HG03025 (cell line): ENCODE data around the gene NR2F1-AS1.

ENCODE experiments used
- ATAC-seq: cut with Tn5 transposase; IDR thresholded peaks from one replicate; pipeline ENCODE4 v1.9.1; 2021; ENCODE audit warnings: mild to moderate bottlenecking, moderate library complexity; ENCODE audit not compliant: unreplicated experiment, low FRiP score

NR2F1-AS1 gene

GRCh38 chr5:93578813-93579691 is 2.0 kb downstream of the NR2F1-AS1 start:
- ATAC-seq, result no peak

DNA sequence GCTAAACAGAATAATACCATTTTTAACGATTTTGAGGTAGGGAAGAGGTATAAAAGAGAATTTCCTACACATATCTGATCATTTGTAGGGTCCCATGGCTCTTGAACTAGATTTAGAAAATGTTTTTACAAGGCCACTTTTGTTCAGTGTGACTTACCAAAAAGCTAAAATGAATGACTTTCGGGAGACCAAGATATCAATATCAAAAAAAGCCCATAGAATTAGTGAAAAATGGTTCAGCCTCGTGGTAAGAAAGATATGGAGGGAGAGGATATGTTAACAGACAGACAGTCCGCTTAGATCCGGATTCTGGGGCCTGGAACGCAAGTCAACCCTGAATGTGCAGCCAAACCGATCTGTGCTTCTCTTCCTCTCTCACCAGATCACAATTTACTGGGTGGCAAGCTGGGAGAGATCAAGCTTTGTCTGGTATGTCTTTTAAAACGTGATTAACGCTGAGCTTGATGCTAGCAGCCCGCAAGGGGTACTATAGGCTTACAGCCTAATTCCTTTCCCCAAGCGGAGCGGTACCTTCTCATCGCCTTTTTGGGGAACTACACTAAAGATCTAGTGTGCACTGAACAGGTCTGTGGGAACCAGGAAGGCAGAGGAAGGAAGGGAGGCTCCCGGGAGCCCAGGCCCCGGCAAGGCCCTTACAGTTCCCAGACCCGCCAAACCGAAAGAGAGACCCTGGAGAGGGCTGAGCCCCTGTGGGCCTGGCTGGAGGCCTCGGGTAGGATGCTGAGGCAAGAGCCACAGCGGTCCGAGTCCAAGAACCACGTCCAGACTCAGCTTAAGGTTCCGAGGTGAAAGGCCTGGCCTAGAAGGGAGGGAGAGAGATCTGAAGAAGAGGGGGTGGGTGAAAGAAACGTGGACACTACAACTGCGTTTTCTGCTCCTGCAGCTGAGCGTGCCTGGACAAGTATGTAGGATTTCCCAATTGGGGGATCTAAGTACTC is 2.9 kb downstream of the NR2F1-AS1 start:
- no peak for ATAC-seq

DNA sequence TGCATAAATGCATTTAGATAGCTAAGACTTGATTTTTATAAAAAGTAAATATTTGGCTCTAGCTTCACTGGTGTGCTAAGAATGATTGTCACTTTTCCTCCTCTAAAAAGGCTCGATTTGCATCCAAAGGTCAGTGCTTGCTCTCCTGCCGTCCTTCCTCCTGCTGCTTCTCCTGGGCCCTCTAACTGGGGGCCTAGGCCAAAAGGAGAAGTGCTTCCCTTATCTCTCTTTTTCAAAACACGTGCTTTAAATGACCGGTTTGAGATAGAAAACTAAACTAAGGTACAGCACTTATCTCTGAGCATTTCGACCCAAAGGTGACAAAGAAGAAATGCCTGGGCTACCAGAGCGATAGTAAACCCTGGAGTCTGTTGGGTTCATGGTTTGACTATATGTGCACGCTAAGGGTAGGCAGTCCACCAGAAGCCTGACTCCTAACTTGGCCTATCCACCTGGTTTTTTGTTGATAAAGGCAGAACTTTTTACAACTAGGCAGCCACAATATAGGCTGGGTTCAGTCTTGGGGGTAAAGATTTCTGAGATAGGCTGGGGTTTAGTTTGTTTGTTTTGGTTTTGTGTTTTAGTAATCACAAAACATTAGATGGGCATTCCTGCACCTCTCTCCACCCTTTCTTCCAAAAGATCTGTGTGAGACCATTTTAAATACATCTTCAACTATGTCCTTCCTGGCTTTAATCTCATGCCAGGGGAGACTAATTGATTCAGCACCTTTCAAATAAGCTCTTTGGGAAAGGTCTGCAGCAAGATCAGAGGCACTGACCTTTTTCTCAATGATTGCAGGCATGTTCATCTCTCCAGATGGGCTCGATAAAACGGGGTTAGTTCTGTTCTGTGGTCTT is 3.8 kb downstream of the NR2F1-AS1 start:
- ATAC-seq, result no peak

DNA sequence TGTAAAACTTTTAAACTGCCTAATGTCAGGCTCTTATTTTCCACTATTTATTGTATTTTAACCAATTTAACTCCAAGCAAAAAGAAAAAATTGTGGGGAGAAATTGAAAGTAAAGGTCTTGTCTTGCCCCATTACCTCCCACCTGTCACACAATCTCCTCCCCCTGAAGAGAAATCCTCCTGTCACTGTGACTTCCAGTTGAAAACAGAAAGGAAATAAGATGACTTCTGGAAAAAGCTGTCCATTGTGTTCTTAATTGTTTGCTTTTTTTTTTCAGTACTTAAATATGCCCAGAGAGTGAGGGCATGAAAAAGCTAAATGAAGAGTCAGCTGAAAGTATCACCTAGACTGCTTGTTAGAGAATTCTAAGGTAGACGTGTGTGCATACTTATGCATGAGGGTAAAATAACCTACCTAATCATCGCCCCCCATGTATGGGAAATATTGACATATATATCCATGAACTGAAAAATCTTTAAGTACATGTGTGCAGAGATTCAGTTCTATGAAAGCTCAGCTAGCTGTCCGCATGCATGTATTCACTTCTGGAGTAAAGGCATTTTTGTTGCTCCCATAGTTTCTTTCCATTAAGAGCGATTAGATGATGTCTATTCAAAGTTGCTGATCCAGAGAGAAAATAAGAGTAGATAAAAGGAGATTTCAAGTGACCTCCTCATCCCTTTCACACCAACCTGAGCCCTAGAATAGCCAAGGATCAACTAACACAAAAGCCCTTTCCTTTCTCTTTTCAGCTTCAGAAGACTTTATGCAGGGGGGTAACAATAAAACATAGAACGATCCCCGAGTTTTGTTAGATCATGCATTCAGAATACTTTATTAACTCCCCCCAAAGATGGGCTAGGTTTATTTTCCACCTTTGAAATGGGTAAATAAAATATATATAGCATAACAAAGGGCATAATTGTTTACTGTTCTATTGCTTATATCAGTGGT is 5.3 kb downstream of the NR2F1-AS1 start:
- no peak for ATAC-seq

GRCh38 chr5:93574491-93575305 is 6.3 kb downstream of the NR2F1-AS1 start:
- no peak for ATAC-seq

DNA sequence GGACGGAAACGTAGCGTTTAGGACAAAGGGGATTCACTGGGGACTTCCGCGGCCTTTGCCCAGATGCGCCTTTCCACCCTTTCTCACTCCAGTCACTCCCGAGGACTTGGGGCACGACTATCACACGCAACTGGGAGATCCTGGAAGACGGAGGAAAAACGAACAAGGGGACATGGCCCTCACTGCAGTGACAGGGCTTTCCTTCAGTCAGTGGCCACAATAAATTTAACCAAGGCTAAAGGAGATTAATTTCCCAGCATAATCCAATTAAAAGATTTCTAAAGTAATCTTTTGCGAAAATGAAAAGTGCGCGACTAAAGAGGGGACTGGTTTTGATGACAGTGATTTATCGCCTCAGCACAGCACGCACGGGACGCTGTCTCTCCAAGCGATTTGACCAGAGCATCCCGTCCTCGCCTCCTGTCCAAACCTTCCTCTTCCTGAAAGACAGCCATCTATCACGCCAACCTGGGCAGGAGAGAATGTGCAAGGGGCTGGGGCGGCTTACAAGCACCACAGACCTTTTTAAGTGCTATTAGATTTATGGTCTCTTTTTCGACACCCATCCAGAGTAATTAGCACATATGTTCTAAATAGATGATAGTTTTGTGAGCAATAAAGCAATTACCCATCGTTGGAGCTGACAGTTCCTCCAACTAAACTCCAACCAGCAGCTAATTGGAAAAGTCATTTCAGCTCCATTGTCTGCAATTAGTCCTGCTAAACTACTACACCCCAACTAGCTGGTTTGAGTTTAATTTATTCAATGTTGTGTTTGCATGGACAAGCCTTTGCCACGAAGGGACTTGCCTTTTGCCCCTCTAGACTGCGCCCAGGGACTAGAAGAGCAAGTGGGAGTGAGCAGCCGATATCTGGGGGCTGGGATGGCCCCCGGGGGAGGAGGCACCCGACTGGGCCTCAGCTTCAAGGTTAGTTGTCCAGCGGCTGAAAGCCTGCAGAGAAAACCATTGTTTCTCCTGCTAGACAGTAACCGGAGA is 7.4 kb downstream of the NR2F1-AS1 start:
- no peak for ATAC-seq

GRCh38 chr5:93572608-93573353 is 8.2 kb downstream of the NR2F1-AS1 start:
- ATAC-seq, result no peak

GRCh38 chr5:93572101-93572607 is 8.9 kb downstream of the NR2F1-AS1 start:
- no peak for ATAC-seq

GRCh38 chr5:93571114-93571949 is 9.7 kb downstream of the NR2F1-AS1 start:
- no peak for ATAC-seq

- no peak for ATAC-seq
Observed at GRCh38 chr5:93570294-93571113, 10.5 kb downstream of the NR2F1-AS1 start.

DNA sequence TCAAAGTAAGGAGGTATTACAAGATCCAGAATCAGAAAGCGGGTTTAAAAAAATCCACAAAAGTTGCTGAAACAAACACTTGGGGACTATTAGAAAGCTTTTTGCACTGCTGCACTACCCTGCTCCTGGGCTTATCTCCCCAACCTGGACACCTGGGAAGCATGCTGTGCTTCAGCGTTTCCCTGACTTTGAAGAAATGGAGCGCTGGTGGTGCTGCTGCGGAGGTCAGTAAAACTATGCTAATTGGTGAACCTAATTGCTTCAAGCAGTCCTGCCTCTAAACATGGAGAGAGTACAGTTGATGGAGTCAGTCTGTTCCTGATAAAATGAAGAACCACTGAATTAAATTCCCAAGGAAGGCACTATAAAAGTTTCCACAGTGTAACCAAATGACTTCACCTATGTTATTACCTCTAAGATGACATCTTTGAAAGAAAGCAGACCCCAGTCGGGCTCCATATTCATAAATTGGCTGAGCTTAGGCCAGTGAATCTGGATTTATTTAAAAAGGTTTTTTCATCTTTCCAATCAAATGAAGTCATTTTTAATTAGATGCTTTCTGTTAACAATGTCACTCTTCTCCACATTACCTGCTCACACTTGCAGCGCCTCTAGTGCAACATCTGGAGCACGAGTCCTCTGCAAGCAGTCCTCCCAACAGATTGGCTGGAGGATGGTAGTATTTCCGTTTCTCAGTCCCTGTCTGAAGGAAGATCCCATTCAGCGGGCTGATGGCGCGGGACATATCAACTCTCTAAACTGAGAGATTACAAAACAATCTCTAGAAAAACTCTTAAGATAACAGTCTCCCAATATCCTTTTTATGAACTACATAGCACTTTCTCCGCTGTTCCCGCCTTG is 11.5 kb downstream of the NR2F1-AS1 start:
- no peak for ATAC-seq

DNA sequence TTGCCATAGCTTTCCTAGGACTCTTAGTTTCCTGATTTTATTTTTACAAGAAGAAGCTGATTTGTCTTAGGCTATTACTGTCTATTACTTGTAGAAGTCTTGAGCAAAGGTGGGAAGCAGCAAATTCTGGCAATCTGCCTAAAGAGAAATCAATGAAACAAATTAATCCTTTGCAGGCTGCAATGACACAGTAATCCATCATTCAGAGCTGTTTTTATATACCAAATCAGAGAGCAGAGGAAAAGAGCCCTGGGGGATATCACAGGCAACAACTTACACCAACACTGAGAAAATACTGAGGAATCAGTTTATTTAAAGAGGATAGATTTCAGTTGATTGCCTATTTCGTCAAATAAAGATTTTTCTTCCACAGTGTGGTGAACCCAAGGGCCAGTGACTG is 13.6 kb downstream of the NR2F1-AS1 start:
- ATAC-seq, result no peak

DNA sequence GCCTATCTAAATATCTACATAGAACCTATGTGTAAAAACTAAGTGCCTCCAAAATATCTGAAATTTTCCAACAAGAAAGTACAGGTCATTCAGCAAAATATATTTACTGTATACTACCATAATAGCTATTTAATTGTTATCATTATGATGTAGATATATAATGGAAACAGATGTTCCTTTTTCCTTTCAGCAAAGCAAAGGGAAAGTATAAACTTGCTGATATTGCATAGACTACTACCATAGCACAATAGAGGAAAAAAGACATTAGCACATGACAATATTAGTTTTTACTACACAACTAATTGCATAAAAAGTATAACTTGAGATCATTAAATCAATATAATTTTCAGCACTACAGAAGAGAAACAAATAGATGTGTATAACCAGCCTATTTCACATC is 14.9 kb downstream of the NR2F1-AS1 start:
- ATAC-seq, result no peak
